ENCODE data around the gene CADPS. TPM values are rescaled to one million over a fixed set of nuclear protein-coding genes. Genes with fewer than 3 reads are reported as not detected.

Gene CADPS
- total RNA-seq, 1 experiment from 2014 or later: not detected

GRCh38 chr3:62679988-62680387 is 195.2 kb downstream of the CADPS start:
- DNase-seq: no peak
- no peaks in the 10 kb centered on the region for H3K9me2 ChIP-seq (ENCODE audit: insufficient read depth)
- no peaks in the 10 kb centered on the region for H4K20me1 ChIP-seq (ENCODE audit: insufficient read depth)
- no peak overlapping the region for H2AFZ ChIP-seq
- ChIA-PET POLR2A (ENCODE audit: unreplicated experiment) (no interaction called here), CTCF (no interaction called here)
- H3K36me3 ChIP-seq (ENCODE audit: low read depth): no peaks in the 10 kb centered on the region
- no peaks in the 10 kb centered on the region for H3F3A ChIP-seq (ENCODE audit: insufficient read depth, low read depth)
- TF ChIP-seq CTCF (conservative IDR thresholded peaks at IDR 0.05): no peak
- no peak for TF ChIP-seq EZH2 (IDR thresholded peaks at IDR 0.05; ENCODE audit: low read depth)
- no peak overlapping the region for H3K27ac ChIP-seq
- BruUV-seq (replicated peaks): no TSS peak
- intact Hi-C loops (cut with micrococcal nuclease; ENCODE audit: unreplicated experiment): no loop called here
- no peaks in the 10 kb centered on the region for H3K9me3 ChIP-seq (ENCODE audit: insufficient read depth, low read depth)
- no peak overlapping the region for H3K4me2 ChIP-seq
- H3K4me1 ChIP-seq (replicated peaks; ENCODE audit: insufficient read depth): no peaks in the 10 kb centered on the region
- no peaks in the 10 kb centered on the region for H3K79me2 ChIP-seq (ENCODE audit: low read depth)
- H3K4me3 ChIP-seq: no peak overlapping the region
- 0 out of 2 replicates have a peak, but pooled peaks cover 4% of the 10 kb centered on the region for H3K27me3 ChIP-seq (ENCODE audit: insufficient read depth, low read depth)

- no peaks in the 10 kb centered on the region for H3K9me3 ChIP-seq (ENCODE audit: insufficient read depth, low read depth)
- no peak overlapping the region for H2AFZ ChIP-seq
- H3F3A ChIP-seq (ENCODE audit: insufficient read depth, low read depth): no peaks in the 10 kb centered on the region
- H4K20me1 ChIP-seq (ENCODE audit: insufficient read depth): no peaks in the 10 kb centered on the region
- H3K9me2 ChIP-seq (ENCODE audit: insufficient read depth): no peaks in the 10 kb centered on the region
- no peaks in the 10 kb centered on the region for H3K4me1 ChIP-seq (replicated peaks; ENCODE audit: insufficient read depth)
- ChIA-PET POLR2A (ENCODE audit: unreplicated experiment) (no interaction called here), CTCF (no interaction called here)
- H3K36me3 ChIP-seq (ENCODE audit: low read depth): no peaks in the 10 kb centered on the region
- H3K4me3 ChIP-seq: no peak overlapping the region
- no peak for DNase-seq
- TF ChIP-seq CTCF (conservative IDR thresholded peaks at IDR 0.05) (no peak), EZH2 (IDR thresholded peaks at IDR 0.05; ENCODE audit: low read depth) (no peak)
- BruUV-seq (replicated peaks): no TSS peak
- intact Hi-C loops (cut with micrococcal nuclease; ENCODE audit: unreplicated experiment): no loop called here
- H3K27ac ChIP-seq: no peak overlapping the region
- H3K27me3 ChIP-seq (ENCODE audit: insufficient read depth, low read depth): 0 out of 2 replicates have a peak, but pooled peaks cover 4% of the 10 kb centered on the region
- no peak overlapping the region for H3K4me2 ChIP-seq
- no peaks in the 10 kb centered on the region for H3K79me2 ChIP-seq (ENCODE audit: low read depth)
Measured at GRCh38 chr3:62678841-62679240, 196.4 kb downstream of the CADPS start.

- Histone ChIP-seq H3K4me2 (no peak overlapping the region), H3K27ac (no peak overlapping the region), H3F3A (ENCODE audit: insufficient read depth, low read depth) (no peaks in the 10 kb centered on the region), H3K79me2 (ENCODE audit: low read depth) (no peaks in the 10 kb centered on the region), H3K36me3 (ENCODE audit: low read depth) (no peaks in the 10 kb centered on the region), H4K20me1 (ENCODE audit: insufficient read depth) (no peaks in the 10 kb centered on the region), H2AFZ (no peak overlapping the region), H3K9me2 (ENCODE audit: insufficient read depth) (no peaks in the 10 kb centered on the region), H3K4me3 (no peak overlapping the region), H3K27me3 (ENCODE audit: insufficient read depth, low read depth) (0 out of 2 replicates have a peak, but pooled peaks cover 4% of the 10 kb centered on the region), H3K4me1 (replicated peaks; ENCODE audit: insufficient read depth) (no peaks in the 10 kb centered on the region), H3K9me3 (ENCODE audit: insufficient read depth, low read depth) (no peaks in the 10 kb centered on the region)
- BruUV-seq (replicated peaks): no TSS peak
- no peak for DNase-seq
- intact Hi-C loops (cut with micrococcal nuclease; ENCODE audit: unreplicated experiment): no loop called here
- POLR2A ChIA-PET (ENCODE audit: unreplicated experiment): no interaction called here
- CTCF ChIA-PET: no interaction called here
- TF ChIP-seq CTCF (conservative IDR thresholded peaks at IDR 0.05): no peak
- TF ChIP-seq EZH2 (IDR thresholded peaks at IDR 0.05; ENCODE audit: low read depth): no peak
Measured at GRCh38 chr3:62677926-62678325, 197.3 kb downstream of the CADPS start.

Measured in PC-9 (cell line).